Tracheal epithelial cell (primary cell): Measurements from ENCODE around the gene PGM2. TPM values are rescaled to one million over a fixed set of nuclear protein-coding genes. Genes with fewer than 3 reads are reported as not detected.

Experiments
- total RNA-seq: library from RNA; depleted of rRNA; stranded (reverse); fragments of >200 nt; gene quantifications from 2 replicates; pipeline ENCODE4 v1.2.1, GENCODE V29; 2014

PGM2 gene
- total RNA-seq = 55.9 and 87.2 TPM in 2 replicates

GRCh38 chr4:37826295-37827029 lies at the start of gene PGM2:
Gene PGM2 (plus strand): TSS chr4:37826686. CDS start chr4:37826733, 47 bp downstream.

GRCh38 chr4:37890801-37891259 lies 64.3 kb downstream of the PGM2 start, which contains the start of gene TBC1D1:
Gene TBC1D1 (plus strand): TSS chr4:37891084. CDS start chr4:37902096, 11,012 bp downstream.

Other genes with a start within 250 kb of the PGM2 start
- gene RELL1, start 140.3 kb upstream of the PGM2 start, total RNA-seq = 83.6 and 85.3 TPM in 2 replicates
- 56.5 and 65.1 TPM in 2 replicates for gene TBC1D1, start 64.4 kb downstream of the PGM2 start, total RNA-seq
- not detected in 2 replicates for gene PTTG2, start 133.7 kb downstream of the PGM2 start, total RNA-seq